Activated T-helper 1 cell treated with Interleukin-2 at 50 U/mL for 16 hours (primary cell): Measurements from ENCODE around the gene FAM216B.
"Not testable (repeated sequence)": the region's sequence is repeated elsewhere in the genome, so short reads cannot be mapped to it uniquely, and the experiment has no call there.

Experiments
- DNase-seq: peaks from one replicate; pipeline ENCODE4 v3.0.0-alpha.2; 2020; ENCODE audit warnings: low read depth

The FAM216B gene

DNA sequence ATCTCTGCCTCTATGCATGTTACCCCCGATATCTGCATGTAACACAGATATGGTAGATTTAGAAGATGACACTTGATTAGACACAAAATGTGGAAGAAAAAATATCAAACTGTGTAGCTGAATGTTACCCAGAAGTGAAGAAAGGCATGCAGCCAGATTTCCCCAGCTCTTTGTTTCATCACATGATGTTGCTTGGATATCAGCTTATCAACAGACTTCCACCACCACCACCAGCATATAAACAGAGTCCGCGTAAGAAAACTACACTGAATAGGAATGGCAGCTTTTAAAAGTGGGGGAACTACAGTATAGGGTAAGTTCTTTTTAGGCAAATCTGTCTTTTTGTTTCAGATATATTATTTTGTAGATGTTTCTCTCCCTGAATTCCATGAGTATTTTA lies at the start of gene FAM216B:
Gene FAM216B (plus strand): TSS at position 233 of the 400 bp plus-strand sequence. CDS start 2,484 bp downstream, outside the sequence.
- DNase-seq, result no peak

DNA sequence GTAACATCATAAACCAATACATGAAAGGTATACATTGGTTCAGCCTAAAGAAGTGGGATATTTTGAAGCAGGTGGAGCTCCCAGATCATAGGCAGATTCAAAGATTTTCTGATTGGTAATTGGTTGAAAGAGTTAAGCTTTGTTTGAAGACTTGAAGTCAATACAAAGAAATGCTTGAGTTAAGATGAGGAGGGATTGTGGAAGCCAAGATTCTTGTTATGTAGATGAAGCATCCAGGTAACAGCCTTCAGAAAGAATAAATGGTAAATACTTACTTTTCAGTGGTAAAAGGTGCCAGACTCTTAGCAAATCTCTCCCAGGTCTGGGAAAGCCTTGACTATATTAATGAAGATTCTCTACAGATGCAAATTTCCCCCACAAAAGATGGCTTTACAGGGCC lies 49.3 kb upstream of the FAM216B start:
- DNase-seq, result no peak

DNA sequence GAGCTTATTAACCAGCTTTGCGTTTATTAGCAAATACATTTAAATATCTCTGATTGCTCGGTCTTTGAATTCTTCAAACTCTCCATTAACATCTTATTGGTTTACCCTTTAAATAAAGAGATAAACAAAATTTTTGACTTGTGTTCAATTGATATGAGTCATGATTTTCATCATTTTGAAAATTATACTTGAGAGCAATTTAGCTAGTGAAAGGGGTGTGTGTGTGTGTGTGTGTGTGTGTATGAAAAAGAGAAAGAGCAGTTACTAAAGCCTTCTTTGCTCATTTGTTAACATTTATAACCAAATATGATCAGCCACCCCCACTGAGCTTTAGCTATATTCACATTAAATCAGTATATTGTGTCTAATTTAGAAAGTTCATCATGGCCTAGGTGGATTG lies 48.3 kb upstream of the FAM216B start:
- no peak for DNase-seq

DNA sequence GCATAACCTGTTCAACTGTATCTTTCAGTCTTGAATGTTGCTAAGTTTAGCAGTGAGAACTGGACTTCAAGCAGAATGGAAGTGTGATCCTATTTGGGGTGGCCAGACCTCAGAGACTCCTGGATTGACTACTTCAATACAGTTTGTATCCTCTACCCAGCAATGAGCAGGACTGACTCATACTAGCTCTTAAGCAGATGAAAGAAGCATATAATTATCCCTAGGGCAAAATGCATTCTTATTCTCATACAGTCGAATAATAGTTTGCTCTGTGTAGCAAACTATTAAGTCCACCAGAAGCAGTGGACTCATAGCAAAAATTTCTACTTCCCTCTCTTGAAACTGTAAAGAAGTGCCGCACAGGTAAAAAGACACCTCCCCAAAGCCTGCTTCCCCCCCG lies 46.4 kb upstream of the FAM216B start:
- no peak for DNase-seq

DNA sequence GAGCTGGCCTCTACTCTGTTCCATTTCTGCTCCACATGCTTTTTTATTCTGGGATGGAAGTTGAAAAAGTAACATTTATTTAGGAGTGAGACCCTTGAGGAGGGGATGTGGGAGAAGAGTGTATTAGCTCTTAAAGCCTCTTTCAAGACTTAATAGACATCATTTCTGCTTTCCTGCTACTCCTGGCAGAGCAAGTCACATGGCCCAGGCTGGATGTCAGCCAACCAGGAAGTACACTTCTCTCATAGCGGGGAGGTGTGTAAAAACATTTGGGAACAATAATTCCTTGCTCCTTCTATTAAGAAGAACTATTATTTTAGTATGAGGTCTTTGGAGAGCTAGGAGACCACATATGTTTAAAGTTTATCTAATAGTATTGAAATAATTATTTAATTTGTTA lies 40.6 kb upstream of the FAM216B start:
- no peak for DNase-seq

DNA sequence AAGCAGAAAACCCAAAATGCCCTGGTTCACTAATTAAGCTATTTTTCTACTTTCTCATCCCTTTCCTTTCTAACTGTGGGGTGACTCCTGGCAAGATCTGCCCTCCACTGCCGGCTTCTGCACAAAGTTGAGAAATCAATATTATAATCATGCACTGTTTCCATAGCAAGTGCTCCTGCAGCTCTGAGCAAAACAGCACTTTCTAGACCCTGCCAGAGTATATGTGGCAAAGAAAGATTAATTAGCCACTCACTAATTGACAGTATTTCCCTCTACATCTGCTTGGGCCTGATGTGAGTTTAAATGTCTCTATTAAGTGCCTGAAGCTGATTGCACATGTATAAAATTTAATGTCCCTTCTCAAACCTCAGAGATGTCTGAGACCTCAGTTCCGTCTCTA lies 39.5 kb upstream of the FAM216B start:
- no peak for DNase-seq

DNA sequence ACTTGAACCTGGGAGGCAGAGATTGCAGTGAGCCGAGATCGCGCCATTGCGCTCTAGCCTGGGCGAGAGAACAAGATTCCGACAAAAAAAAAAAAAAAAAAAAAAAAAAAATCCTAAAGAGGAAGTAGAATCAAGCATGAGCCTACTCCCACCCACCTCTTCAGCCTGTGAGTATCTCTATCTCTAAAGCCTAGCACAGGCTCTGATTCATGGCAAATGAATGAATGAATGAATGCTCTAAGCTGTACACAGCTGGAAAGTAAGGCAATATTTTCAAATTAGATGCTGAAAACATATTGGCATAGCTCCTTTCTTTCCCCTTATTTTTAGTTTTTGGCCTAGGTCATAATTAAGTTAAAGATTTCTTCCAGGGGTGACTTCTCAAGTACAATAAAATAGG lies 35.7 kb upstream of the FAM216B start:
- DNase-seq, result no peak

DNA sequence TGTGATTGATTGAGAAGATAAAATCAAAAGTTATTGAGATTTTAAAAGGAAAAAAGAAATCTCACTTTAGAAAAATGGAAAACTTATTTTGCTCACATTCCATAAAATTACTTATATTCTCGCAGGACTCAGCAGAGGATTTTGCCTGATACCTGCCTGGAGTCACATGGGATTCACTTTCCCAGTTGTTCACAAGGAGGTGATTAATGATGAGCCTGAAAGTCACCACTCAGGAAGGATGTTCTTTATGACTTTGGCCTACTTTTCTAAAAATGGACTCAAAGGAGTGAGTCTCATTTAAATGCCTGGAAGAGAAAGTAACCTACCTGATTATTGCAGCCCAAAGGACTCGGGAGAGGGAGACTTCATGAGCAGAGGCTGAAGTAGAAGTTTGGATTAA lies 34.5 kb upstream of the FAM216B start:
- DNase-seq, result no peak

DNA sequence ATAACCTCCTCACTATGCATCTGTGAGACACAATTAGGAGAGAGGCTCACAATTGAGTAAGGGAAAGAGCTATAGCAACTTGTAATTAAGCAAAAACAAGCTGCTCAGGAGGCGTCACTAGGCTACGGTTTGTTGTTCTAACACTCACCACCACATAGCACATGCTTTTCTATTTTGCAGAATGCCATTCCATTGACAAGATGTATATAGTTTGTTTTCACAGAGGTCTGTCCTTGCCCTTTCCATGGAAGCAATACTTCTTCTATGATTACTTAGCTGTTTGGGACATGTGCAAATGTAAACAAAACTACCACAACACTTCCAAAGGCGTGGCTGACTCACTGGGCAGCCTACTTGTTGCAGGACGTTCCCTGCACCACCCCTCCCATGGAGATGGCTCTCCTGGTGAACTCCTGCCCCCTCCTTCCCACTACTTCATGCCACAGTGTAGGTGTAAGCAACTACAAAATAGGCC lies 33.9 kb upstream of the FAM216B start:
- no peak for DNase-seq

DNA sequence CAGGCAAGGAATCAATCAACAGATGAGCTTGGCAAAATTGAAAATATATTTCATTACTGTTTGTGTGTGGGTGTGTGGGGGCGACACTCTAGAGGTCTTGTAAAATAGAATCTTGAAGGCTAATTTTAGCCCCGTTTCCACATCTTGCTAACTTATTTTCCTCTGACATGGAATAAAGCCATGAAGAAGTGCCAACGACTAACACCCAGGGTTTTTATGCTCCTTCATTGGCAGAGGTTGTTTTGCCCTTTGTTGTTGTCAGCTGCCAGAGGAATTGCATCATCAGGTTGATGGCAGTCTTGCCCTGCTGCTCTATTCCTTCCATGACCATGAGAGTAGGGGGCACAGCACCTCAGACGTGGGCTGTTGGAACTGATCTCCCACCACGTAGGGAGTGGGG lies 30.6 kb upstream of the FAM216B start:
- DNase-seq, result no peak

DNA sequence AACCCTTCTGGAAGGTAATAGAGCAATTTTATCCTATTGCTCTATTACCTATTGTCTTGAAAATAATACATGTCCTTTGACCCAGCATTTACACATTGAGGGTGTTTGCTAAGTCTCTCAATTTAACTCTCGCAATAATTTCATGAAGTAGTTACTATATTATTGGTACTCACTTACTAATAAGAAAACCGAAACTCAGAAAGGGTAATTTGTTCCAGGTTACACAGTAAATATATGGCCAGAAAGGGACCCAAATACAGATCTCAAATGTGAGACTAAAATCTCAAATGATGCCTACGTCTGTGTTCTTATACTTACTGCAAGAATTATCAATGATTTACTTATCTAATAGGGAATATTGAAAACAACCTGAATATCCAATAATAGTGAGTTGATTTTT lies 29.7 kb upstream of the FAM216B start:
- no peak for DNase-seq

DNA sequence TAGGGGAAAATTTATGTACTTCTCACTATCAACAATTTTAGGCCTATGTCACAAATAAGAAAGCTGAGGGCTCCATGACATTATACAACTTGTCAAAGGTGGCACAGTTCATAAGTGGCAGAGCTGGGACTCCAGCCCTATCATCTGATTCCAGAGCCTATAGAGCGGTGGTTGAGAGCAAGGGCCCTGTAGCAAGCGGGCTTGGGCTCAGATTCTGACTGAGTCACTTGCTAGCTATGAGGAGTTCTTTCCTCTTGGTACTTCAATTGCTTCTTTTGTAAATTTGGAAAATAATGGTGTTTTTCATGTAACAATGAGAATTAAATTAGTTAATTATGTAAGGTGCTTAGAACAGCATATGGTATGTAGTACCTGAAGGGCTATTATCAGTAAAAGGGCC lies 28.7 kb upstream of the FAM216B start:
- DNase-seq, result no peak

DNA sequence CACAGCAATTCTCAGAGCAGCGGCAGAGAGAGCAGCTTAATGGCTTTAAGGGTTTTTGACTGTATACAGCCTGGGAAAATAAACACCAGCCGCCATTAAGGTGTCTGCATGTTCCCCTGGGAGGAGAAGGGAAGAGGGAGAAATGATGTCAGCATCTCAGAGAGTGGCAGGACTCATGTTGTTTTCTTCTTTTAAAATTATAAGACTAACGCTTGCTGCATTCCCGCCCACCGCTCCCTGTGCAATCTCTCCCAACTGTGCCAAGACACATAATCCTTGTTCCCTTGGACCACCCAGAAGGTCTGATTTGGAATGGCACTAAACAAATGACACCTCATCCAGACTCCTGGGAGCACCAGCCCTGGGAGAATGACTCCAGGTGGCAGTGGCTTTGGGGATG lies 27.7 kb upstream of the FAM216B start:
- DNase-seq, result no peak

DNA sequence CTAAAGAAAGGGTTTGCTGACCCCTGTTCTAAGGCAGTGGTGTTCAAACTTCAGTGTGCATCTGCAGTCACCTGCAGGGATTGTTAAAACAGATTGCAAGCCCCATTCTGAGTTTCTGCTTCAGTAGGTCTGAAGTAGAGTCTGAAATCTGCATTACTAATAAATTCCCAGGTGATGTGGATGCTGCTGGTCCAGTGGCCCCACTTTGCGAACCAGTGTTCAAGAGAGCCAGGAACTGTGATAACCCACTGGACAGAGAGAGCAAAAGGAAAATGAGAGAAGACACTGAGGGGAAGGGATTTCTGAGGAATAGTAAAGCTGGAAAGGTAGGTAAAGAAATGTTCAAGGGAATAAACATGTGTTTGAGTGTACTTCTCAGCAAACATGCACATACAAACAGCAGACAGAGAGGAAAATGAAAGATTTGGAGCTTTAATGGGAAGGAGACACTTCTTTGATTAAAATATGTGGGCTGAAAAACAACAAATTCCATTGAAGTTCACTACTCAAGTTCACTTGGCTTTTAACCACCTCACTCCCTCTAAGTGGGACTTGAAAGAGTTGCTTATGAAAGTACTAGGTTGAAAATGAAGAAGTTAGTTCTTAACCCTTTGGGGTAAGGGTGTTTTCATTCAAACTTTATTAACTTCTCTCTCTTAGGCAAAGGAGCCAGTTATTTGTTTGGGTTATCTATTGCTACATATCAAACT lies 26.4 kb upstream of the FAM216B start:
- DNase-seq, result no peak

DNA sequence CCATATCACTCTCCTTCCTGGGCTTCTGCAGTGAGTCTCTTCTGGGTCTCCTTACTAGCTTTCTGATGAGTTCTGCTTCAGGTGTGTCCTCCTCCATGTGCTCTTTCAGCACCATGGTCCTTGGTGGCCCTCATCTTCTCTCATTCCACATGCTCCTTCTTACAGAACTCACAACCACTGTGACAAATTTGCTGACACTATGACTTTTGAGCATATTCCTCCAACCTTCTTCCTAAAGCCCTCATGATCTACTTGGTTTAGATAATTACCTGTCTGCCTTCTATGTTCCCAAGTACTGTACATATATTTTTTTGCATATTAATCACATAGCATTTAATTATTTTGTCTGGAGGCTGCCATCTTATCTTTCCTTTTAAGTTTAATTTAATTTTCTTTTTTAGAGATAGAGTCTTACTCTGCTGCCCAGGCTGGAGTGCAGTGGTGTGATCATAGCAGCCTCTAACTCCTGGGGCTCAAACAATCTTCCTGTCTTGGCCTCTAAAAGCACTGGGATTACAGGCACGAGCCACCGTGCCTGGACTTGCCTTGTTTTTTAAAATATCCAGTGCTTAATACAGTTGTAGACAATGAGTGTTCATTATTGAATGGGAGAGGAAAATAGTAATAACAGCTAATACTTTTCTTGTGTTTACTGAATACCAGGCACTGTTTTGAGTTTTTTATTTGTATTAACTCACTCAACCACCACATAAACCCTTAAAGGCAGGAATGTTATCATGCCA lies 23.5 kb upstream of the FAM216B start:
- no peak for DNase-seq

DNA sequence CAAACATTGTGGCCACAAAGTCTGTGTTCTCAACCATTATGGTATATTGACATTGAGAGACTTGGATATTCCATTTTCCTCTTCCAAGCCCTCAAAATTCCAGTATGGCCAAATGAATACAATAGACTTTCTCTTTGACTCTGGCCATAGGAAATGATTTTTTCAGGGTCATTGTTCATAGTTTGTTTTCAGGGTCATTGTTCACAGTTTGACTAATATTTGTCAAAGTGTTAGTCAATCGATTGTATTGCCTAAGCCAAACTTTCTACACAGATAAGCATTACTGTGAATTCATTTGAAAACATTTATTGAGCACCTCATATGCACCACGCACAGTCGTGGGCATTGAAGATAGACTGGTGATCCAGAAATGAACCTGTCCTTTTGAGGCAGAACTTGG lies 22.9 kb upstream of the FAM216B start:
- no peak for DNase-seq

DNA sequence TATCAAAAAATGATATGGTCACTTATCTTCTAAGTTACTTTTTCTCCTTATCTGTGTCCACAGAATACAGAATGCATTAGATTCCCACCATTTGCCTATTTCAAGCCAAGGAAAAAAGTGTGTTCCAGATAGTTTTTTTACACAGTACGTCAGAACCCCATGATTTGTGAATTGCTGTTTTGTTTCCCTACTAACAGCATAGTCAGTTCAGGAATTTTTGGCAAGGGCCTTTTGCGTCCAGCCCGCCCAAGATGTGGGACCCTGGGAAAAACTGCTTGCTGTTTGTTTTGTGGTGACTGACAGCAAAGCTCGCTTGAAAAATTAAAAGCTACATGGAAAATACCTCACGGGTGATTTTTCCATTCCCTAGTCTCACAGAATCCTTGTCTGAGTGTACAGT lies 20.4 kb upstream of the FAM216B start:
- DNase-seq, result no peak

DNA sequence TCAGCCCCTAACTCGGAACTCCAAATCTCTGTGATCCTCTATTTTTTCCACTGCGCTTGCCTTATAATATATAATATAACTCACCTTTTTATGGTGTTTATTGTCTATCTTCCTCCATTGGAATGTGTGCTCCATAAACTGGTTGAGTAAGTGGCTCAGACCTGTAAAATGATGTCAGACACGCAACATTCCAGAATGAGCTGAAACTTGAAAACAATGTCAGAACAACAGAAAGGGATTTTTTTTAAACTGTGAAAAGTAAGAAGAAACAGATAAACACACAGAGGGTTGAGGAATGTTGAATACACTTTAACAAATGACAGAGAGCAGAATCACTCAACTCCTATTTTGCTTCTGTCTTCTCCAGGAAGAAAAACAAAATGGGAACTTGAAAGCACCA lies 19.1 kb upstream of the FAM216B start:
- DNase-seq, result no peak

DNA sequence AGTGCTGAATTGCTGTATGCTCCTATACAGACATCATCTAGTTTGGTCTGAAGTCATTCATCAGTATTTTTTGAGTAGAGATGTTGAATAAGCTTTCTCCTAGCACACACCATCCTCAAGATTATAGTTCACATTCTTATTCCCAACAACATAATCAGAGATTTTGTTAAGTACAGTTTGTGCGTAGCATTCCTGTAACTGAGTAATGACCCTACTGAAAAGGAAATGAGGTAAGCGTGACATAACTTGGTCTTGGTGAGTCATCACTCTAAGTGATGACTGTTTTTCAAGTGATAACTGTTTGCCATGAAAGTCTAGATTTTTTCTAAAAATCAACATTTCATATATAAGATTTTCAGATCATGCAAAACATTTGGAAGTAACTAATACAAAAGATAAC lies 18.5 kb upstream of the FAM216B start:
- no peak for DNase-seq

DNA sequence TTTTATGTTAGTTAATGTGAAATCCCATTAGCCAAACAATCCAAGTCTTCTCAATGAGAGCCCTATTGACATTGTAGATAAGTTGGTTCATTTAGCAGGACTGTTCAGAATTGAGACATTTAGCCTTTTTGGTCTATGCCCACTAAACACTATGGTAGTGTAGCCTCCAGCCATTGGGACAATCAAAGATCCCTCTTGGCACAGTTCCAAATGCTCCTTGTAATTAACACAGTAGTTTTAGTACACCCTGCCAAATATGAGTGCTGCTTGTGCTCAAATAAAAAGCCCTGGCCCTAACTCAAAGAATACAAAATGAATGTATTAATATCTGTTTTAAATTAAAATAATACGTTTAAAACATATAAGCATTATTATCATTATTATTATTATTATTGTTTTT lies 15.4 kb upstream of the FAM216B start:
- no peak for DNase-seq

DNA sequence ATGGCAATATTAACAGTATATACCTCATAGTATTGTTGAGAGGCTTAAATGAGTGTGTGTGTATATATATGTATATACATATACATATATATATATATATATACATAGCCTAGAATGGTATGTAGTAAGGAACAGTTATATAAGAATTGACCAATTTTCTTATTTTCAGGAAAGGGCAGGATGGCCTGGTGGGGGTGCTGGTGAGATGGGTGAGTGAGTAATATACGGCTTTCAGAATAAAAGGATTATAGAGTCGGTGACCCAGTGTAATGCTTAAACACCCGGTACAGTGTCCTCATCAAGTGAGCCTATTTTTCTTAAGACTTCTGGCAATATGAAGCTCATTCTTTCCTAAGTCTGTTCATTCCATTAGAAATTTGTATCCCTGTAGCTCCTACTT lies 11.7 kb upstream of the FAM216B start:
- DNase-seq, result no peak

DNA sequence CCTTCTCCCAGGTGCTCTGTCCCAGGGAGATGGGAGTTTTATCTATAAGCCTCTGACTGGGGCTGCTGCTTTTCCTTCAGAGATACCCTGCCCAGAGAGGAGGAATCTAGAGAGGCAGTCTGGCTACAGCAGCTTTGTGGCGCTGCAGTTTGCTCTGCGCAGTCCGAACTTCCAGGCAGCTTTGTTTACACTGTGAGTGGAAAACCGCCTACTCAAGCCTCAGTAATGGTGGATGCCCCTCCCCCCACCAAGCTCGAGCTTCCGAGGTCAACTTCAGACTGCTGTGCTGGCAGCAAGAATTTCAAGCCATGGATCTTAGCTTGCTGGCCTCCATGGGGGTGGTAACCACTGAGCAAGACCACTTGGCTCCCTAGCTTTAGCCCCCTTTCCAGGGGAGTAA lies 4.8 kb upstream of the FAM216B start:
- not testable (repeated sequence) for DNase-seq

DNA sequence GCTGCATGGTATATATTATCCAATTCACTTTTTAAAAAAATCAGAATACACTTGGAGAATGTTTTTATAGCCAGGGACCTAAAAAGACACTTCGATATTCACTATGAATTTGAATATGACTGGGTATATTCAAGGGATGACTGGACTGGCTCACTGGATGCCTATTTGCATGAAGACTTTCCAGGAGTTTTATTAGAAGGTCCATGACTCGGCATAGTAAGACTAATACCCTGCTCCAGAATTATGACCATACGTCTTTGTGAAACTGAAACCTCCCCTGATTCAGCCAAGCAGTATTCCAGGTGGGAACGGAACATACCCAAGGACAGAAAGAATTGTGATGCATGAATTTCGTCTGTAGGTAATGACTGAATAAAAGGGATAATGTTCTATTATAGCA lies 3.9 kb upstream of the FAM216B start:
- no peak for DNase-seq

DNA sequence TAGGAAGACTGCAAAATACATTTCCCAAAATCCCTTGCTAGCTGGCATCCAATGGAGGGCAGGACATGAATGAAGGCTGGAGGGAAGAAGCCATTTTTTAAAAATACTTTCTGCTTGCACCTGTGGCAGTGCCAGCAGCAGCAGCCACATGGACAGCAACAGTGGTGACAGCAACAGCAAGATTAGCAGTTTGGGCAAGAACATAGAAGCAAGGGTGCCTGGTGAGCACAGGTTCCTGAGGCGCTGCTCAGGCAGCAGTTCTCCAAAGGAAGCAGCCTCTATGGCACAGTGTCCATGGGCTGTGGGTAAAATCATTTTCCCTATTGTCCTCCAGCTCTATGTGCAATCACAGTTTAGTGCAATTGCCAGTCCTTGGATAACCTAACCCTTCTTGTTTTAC lies 1.3 kb upstream of the FAM216B start:
- DNase-seq, result no peak
